ENCODE data around the gene CARF.
"Not testable (repeated sequence)": the region's sequence is repeated elsewhere in the genome, so short reads cannot be mapped to it uniquely, and the experiment has no call there.

The CARF gene

GRCh38 chr2:202910698-202911097, 1.4 kb upstream of the CARF start:
- H3K9ac ChIP-seq (ENCODE audit: low read length) = peak overlapping the region; percentile 90
- no peaks in the 10 kb centered on the region for H3K9me3 ChIP-seq (ENCODE audit: insufficient read depth, low read length)
- peak overlapping the region; percentile 91; the same call in 1 of the 2 replicates for H3K27ac ChIP-seq (ENCODE audit: low read depth, low read length)
- H3K4me3 ChIP-seq (ENCODE audit: insufficient read depth, low read length, poor library complexity, severe bottlenecking) = peak overlapping the region; percentile 100
- no peaks in the 10 kb centered on the region for H3K27me3 ChIP-seq (ENCODE audit: low read length)
- H3F3A ChIP-seq (ENCODE audit: insufficient read depth) = 0 out of 2 replicates have a peak, but pooled peaks cover 2% of the 10 kb centered on the region
- H4K20me1 ChIP-seq (ENCODE audit: low read depth, low read length) = no peaks in the 10 kb centered on the region
- peaks cover 53% of the 10 kb centered on the region for H3K79me2 ChIP-seq (ENCODE audit: insufficient read depth, low read length)
- H3K9me2 ChIP-seq (replicated peaks; ENCODE audit: insufficient read depth, low read length) = no peaks in the 10 kb centered on the region
- H3K4me2 ChIP-seq (ENCODE audit: low read depth, low read length, poor library complexity, severe bottlenecking) = peak overlapping the region; percentile 100
- H3K36me3 ChIP-seq (ENCODE audit: low read length) = peaks cover 14% of the 10 kb centered on the region
- no peak overlapping the region for H2AFZ ChIP-seq (ENCODE audit: low read depth, low read length, severe bottlenecking)
- no peak for TF ChIP-seq CTCF (IDR thresholded peaks at IDR 0.05; ENCODE audit: insufficient read depth, low read length, poor library complexity, severe bottlenecking)
- no peak for TF ChIP-seq EZH2phosphoT487 (conservative IDR thresholded peaks at IDR 0.05; ENCODE audit: low read length)

- H3K9me3 ChIP-seq (ENCODE audit: insufficient read depth, low read length) = no peaks in the 10 kb centered on the region
- H3K9ac ChIP-seq (ENCODE audit: low read length) = peak overlapping the region; percentile 90
- TF ChIP-seq EZH2phosphoT487 (conservative IDR thresholded peaks at IDR 0.05; ENCODE audit: low read length) (no peak), CTCF (IDR thresholded peaks at IDR 0.05; ENCODE audit: insufficient read depth, low read length, poor library complexity, severe bottlenecking) (no peak)
- no peaks in the 10 kb centered on the region for H3K9me2 ChIP-seq (replicated peaks; ENCODE audit: insufficient read depth, low read length)
- H4K20me1 ChIP-seq (ENCODE audit: low read depth, low read length) = no peaks in the 10 kb centered on the region
- peak overlapping the region; percentile 99 for H2AFZ ChIP-seq (ENCODE audit: low read depth, low read length, severe bottlenecking)
- H3K79me2 ChIP-seq (ENCODE audit: insufficient read depth, low read length) = peaks cover 48% of the 10 kb centered on the region
- peak overlapping the region; percentile 91 for H3K27ac ChIP-seq (ENCODE audit: low read depth, low read length)
- H3K4me2 ChIP-seq (ENCODE audit: low read depth, low read length, poor library complexity, severe bottlenecking) = peak overlapping the region; percentile 100
- no peaks in the 10 kb centered on the region for H3K27me3 ChIP-seq (ENCODE audit: low read length)
- H3F3A ChIP-seq (ENCODE audit: insufficient read depth) = 0 out of 2 replicates have a peak, but pooled peaks cover 2% of the 10 kb centered on the region
- H3K4me3 ChIP-seq (ENCODE audit: insufficient read depth, low read length, poor library complexity, severe bottlenecking) = peak overlapping the region; percentile 100
- H3K36me3 ChIP-seq (ENCODE audit: low read length) = peaks cover 10% of the 10 kb centered on the region
Measured at GRCh38 chr2:202911203-202911511, 918 bp upstream of the CARF start.

GRCh38 chr2:202912342-202913201, 497 bp downstream of the CARF start:
- peak overlapping the region; percentile 91 for H3K27ac ChIP-seq (ENCODE audit: low read depth, low read length)
- not testable (repeated sequence) for H4K20me1 ChIP-seq (ENCODE audit: low read depth, low read length); H3K27me3 ChIP-seq (ENCODE audit: low read length); H3K9me3 ChIP-seq (ENCODE audit: insufficient read depth, low read length); H3F3A ChIP-seq (ENCODE audit: insufficient read depth); H3K36me3 ChIP-seq (ENCODE audit: low read length); H3K9me2 ChIP-seq (replicated peaks; ENCODE audit: insufficient read depth, low read length)
- H3K4me2 ChIP-seq (ENCODE audit: low read depth, low read length, poor library complexity, severe bottlenecking) = peak overlapping the region; percentile 100
- H3K4me3 ChIP-seq (ENCODE audit: insufficient read depth, low read length, poor library complexity, severe bottlenecking) = peak overlapping the region; percentile 100
- H2AFZ ChIP-seq (ENCODE audit: low read depth, low read length, severe bottlenecking) = peak overlapping the region; percentile 99
- peaks cover 40% of the 10 kb centered on the region for H3K79me2 ChIP-seq (ENCODE audit: insufficient read depth, low read length)
- H3K9ac ChIP-seq (ENCODE audit: low read length) = peak overlapping the region; percentile 90

GRCh38 chr2:202918860-202919259, 6.8 kb downstream of the CARF start:
- H3K9me2 ChIP-seq (replicated peaks; ENCODE audit: insufficient read depth, low read length) = no peaks in the 10 kb centered on the region
- no peak overlapping the region for H3K27ac ChIP-seq (ENCODE audit: low read depth, low read length)
- H3K36me3 ChIP-seq (ENCODE audit: low read length) = no peaks in the 10 kb centered on the region
- no peaks in the 10 kb centered on the region for H4K20me1 ChIP-seq (ENCODE audit: low read depth, low read length)
- H3K79me2 ChIP-seq (ENCODE audit: insufficient read depth, low read length) = no peaks in the 10 kb centered on the region
- H3F3A ChIP-seq (ENCODE audit: insufficient read depth) = 0 out of 2 replicates have a peak, but pooled peaks cover 3% of the 10 kb centered on the region
- H3K4me2 ChIP-seq (ENCODE audit: low read depth, low read length, poor library complexity, severe bottlenecking) = no peak overlapping the region
- H2AFZ ChIP-seq (ENCODE audit: low read depth, low read length, severe bottlenecking) = no peak overlapping the region
- no peaks in the 10 kb centered on the region for H3K9me3 ChIP-seq (ENCODE audit: insufficient read depth, low read length)
- H3K9ac ChIP-seq (ENCODE audit: low read length) = no peak overlapping the region
- no peak overlapping the region for H3K4me3 ChIP-seq (ENCODE audit: insufficient read depth, low read length, poor library complexity, severe bottlenecking)
- TF ChIP-seq CTCF (IDR thresholded peaks at IDR 0.05; ENCODE audit: insufficient read depth, low read length, poor library complexity, severe bottlenecking) (no peak), EZH2phosphoT487 (conservative IDR thresholded peaks at IDR 0.05; ENCODE audit: low read length) (no peak)
- no peaks in the 10 kb centered on the region for H3K27me3 ChIP-seq (ENCODE audit: low read length)
